ENCODE measurements around the gene TMUB1.

Gene TMUB1

GRCh38 chr7:151057989-151058780 lies 25.1 kb downstream of the TMUB1 start:
- peak overlapping the region; percentile 69 to 73 for H3K4me3 ChIP-seq (replicated peaks in 1 of 2; ENCODE audit: low read depth in 2 of 2, low read length in 2 of 2)
- TF ChIP-seq, protein P1, sequence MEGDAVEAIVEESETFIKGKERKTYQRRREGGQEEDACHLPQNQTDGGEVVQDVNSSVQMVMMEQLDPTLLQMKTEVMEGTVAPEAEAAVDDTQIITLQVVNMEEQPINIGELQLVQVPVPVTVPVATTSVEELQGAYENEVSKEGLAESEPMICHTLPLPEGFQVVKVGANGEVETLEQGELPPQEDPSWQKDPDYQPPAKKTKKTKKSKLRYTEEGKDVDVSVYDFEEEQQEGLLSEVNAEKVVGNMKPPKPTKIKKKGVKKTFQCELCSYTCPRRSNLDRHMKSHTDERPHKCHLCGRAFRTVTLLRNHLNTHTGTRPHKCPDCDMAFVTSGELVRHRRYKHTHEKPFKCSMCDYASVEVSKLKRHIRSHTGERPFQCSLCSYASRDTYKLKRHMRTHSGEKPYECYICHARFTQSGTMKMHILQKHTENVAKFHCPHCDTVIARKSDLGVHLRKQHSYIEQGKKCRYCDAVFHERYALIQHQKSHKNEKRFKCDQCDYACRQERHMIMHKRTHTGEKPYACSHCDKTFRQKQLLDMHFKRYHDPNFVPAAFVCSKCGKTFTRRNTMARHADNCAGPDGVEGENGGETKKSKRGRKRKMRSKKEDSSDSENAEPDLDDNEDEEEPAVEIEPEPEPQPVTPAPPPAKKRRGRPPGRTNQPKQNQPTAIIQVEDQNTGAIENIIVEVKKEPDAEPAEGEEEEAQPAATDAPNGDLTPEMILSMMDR (IDR thresholded peaks at IDR 0.05; ENCODE audit: low read depth, low read length) = no peak
- peak; percentile 100 for DNase-seq (ENCODE audit: low read depth in 2 of 2)

- peak within 1 kb of the TSS; percentile 69 to 73 for H3K4me3 ChIP-seq (replicated peaks in 1 of 2; ENCODE audit: low read depth in 2 of 2, low read length in 2 of 2)
- DNase-seq (ENCODE audit: low read depth in 2 of 2) = no peak
Measured at GRCh38 chr7:151057506-151057988, 25.7 kb downstream of the TMUB1 start, which contains the start of gene CDK5. Gene CDK5, minus strand, starts transcription at chr7:151057897. Its CDS starts 49 bp downstream, at chr7:151057848.

DNA sequence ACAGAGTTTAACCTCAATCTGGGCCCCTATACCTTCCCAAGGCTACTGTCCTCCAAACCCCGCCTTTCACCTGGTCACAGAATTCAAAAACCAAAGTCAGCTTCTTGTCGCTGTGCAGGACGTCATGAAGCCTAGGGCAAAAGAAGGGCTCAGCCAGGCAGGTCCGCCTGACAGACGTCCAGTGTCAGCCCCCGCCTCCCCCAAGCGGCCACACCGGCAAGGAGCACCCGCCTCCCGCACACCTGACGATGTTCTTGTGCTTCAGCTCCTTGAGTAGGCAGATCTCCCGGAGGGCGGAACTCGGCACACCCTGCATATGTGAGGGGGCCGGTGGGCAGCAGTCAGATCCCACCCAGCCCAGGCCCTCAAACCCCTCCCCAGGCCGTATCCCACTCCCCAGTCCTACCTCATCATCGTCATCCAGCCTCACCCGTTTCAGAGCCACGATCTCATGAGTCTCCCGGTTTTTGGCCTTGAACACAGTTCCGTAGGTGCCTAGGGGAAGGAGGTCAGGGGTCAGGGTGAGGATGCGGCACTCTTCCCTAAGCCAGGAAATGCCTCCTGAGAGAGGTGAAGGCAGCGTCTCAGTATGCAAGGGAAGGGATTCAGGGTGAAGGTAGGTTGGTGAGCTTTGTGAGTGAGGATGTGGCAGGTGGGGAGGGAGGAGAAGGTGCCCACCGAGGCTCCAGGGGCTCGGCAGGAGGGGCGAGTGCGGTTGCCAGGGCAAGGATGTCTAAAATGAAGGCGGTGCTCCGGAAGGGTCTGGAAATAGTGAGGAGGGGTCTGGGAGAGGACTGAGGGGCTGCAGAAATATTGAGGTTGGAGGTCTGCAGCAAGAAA lies 26.4 kb downstream of the TMUB1 start:
- TF ChIP-seq, protein P1 (IDR thresholded peaks at IDR 0.05; ENCODE audit: low read depth, low read length) = no peak
- DNase-seq (ENCODE audit: low read depth in 2 of 2) = no peak
- H3K4me3 ChIP-seq (replicated peaks in 1 of 2; ENCODE audit: low read depth in 2 of 2, low read length in 2 of 2) = peak overlapping the region; percentile 69 to 73

More at GRCh38 chr7:151057506-151057988, 25.7 kb downstream of the TMUB1 start, which contains the start of gene CDK5:
- TF ChIP-seq, protein P1 (IDR thresholded peaks at IDR 0.05; ENCODE audit: low read depth, low read length) = no peak

DNA sequence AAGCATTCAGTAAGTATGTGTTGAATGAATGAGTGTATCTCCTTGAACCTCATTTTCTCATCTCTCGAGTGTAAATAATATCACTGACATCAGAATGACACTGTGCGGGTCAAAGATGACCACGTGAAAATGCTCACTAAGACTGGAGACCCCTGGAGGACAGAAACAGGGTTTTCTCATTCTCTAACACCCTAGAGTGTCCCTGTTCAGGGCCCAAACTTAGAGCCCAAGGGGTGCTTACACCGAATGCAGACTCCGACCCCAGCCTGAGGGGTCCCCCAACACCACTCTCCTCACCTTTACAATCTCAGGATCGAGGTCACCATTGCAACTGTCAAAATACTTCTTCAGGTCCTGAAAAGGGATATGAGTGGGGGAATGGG lies 27.0 kb downstream of the TMUB1 start:
- no peak for DNase-seq (ENCODE audit: low read depth in 2 of 2)
- H3K4me3 ChIP-seq (replicated peaks in 1 of 2; ENCODE audit: low read depth in 2 of 2, low read length in 2 of 2) = no peak overlapping the region
- TF ChIP-seq, protein P1 (IDR thresholded peaks at IDR 0.05; ENCODE audit: low read depth, low read length) = no peak

GRCh38 chr7:151053751-151054150 lies 29.5 kb downstream of the TMUB1 start:
- no peak for DNase-seq (ENCODE audit: low read depth in 2 of 2)
- TF ChIP-seq, protein P1 (IDR thresholded peaks at IDR 0.05; ENCODE audit: low read depth, low read length) = no peak

DNA sequence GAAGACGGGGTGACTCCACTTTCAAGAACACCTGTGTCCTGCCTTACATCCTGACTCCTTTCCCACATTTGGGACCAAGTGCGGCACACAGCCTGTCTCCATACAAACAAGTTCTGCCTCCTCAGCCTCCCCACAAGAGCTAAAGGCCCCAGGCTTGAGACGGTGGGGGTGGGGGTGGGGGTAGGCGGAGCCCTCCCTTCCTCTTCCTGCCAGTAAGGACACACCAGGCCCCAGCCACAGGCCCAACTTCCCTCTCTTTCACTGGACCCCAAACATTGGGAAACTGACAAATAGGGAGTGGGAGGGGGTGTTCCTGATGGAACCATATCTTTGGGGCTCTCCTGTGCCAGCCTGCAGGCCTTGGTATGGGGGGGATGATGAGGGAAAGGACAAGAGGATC lies 30.2 kb downstream of the TMUB1 start:
- DNase-seq (ENCODE audit: low read depth in 2 of 2) = no peak
- H3K4me3 ChIP-seq (replicated peaks in 1 of 2; ENCODE audit: low read depth in 2 of 2, low read length in 2 of 2) = no peak overlapping the region
- TF ChIP-seq, protein P1 (IDR thresholded peaks at IDR 0.05; ENCODE audit: low read depth, low read length) = no peak

More at GRCh38 chr7:151053751-151054150, 29.5 kb downstream of the TMUB1 start:
- H3K4me3 ChIP-seq (replicated peaks in 1 of 2; ENCODE audit: low read depth in 2 of 2, low read length in 2 of 2) = no peak overlapping the region
